Measurements from ENCODE around the gene CUX1.

GRCh38 chr7:101893341-101894082, 76.1 kb downstream of the CUX1 start:
- no peak for TF ChIP-seq DPF2 (CRISPR knock-in tag; IDR thresholded peaks at IDR 0.05; ENCODE audit: borderline replicate concordance, low read depth)
- TF ChIP-seq MXD4 (CRISPR knock-in tag; IDR thresholded peaks at IDR 0.05), result no peak
- no peak for TF ChIP-seq HINFP (CRISPR knock-in tag; IDR thresholded peaks at IDR 0.05; ENCODE audit: low read depth)
